Left lung (tissue), 14 donors: Measurements from ENCODE around the gene ZNF577. TPM values are rescaled to one million over a fixed set of nuclear protein-coding genes. Genes with fewer than 3 reads are reported as not detected.
A peak's percentile ranks its signal among the peaks of the same experiment; 100 is the strongest.

Experiments
- ATAC-seq: fragments of 200-7000 bp; cut with Tn5 transposase; one replicate; pipeline ENCODE4 v1.9.1; 2020; ENCODE audit warnings: moderate library complexity
- DNase-seq, 4 donors: peaks; one replicate each; pipeline ENCODE4 v3.0.0-alpha.2; 2013 to 2020
- H3K27ac ChIP-seq, 2 donors: fragments of 200-600 bp; sonication (generic) in 1 of 2; one replicate each; pipeline versions ENCODE4 v1.5.0 to v1.8.0; 2020 to 2021
- H3K27me3 ChIP-seq, 2 donors: fragments of 200-600 bp; sonication (generic) in 1 of 2; one replicate each; pipeline versions ENCODE4 v1.5.0 to v1.8.0; 2020 to 2021
- H3K36me3 ChIP-seq, 2 donors: fragments of 200-600 bp; sonication (generic) in 1 of 2; one replicate each; pipeline versions ENCODE4 v1.5.0 to v1.8.0; 2020 to 2021
- H3K4me1 ChIP-seq, 2 donors: fragments of 200-600 bp; one replicate each; pipeline ENCODE4 v1.8.0; 2021
- H3K4me3 ChIP-seq, 2 donors: fragments of 200-600 bp; sonication (generic) in 1 of 2; one replicate each; pipeline versions ENCODE4 v1.5.0 to v1.8.0; 2020 to 2021; ENCODE audit warnings: mild to moderate bottlenecking in 1 of 2
- H3K9me3 ChIP-seq, 2 donors: fragments of 200-600 bp; sonication (generic) in 1 of 2; one replicate each; pipeline versions ENCODE4 v1.5.0 to v1.8.0; 2020 to 2021
- intact Hi-C, 2 donors: fragments of 100-400 bp; cut with DNase I; formaldehyde crosslinking; loops; one replicate each; pipeline versions ENCODE4 v1.11.2 to v1.14.2; 2022
- long read RNA-seq, 12 donors: library from polyadenylated mRNA in 2 of 12; unstranded in 2 of 12; transcript quantifications; one replicate each; pipeline ENCODE4 v2.0.0 and lab custom pipeline, GENCODE V29; 2019 to 2026
- polyA plus RNA-seq, 6 donors: library from polyadenylated mRNA; unstranded; fragments of 120-200 nt; gene quantifications; one replicate each; pipeline ENCODE4 v1.2.1, GENCODE V29; 2013; ENCODE audit not compliant: insufficient read length in 6 of 6
- total RNA-seq, 2 donors: library from RNA; stranded (reverse); fragmentation: NEBNext Ultra II Directional; extraction: Animal tissue kit (Norgen Biotek cat#: 25700); gene quantifications; one replicate each; pipeline ENCODE4 v1.2.1, GENCODE V29; 2021
- TF ChIP-seq, protein P1 (sequence below), 2 donors: fragments of 200-600 bp; sonication (generic) in 1 of 2; IDR thresholded peaks; one replicate each; pipeline versions ENCODE4 v1.5.0 to v1.8.0; 2021; ENCODE audit warnings: antibody characterized with exemption in 2 of 2
- donor health status: DM: no; HTN: yes; CAD: no.
- donor health status: DM: no; HTN: no; CAD: no.

ZNF577 gene
- 10 to 100 TPM in 1 of 2 donors, 1 to 10 TPM in 1; 8.5 to 11.8 TPM for total RNA-seq
- polyA plus RNA-seq = 10 to 100 TPM; 42.5 to 50.9 (median 43.9) TPM
- long read RNA-seq, donor 1, transcript ZNF577-204 (6 exons, 2,758 nt) = major isoform, 5 of 31 reads
- long read RNA-seq, donor 1, partial matches to known transcripts = 20 of 31 reads
- long read RNA-seq, donor 1, other reads (novel, unspliced or antisense) = 0 of 31 reads
- long read RNA-seq, donor 2, transcript ZNF577-204 (6 exons, 2,758 nt) = major isoform, 5 of 13 reads
- long read RNA-seq, donor 2, partial matches to known transcripts = 0 of 13 reads
- long read RNA-seq, donor 2, other reads (novel, unspliced or antisense) = 0 of 13 reads
- long read RNA-seq, donor 3, partial matches to known transcripts = 0 of 1 reads
- long read RNA-seq, donor 3, other reads (novel, unspliced or antisense) = 0 of 1 reads
- long read RNA-seq, donor 4, partial matches to known transcripts = 0 of 3 reads
- long read RNA-seq, donor 4, other reads (novel, unspliced or antisense) = 3 of 3 reads
- long read RNA-seq, donor 5, partial matches to known transcripts = 16 of 23 reads
- long read RNA-seq, donor 5, other reads (novel, unspliced or antisense) = 0 of 23 reads
- long read RNA-seq, donor 6, partial matches to known transcripts = 6 of 10 reads
- long read RNA-seq, donor 6, other reads (novel, unspliced or antisense) = 0 of 10 reads
- long read RNA-seq, donor 7, partial matches to known transcripts = 7 of 12 reads
- long read RNA-seq, donor 7, other reads (novel, unspliced or antisense) = 0 of 12 reads
- long read RNA-seq, donor 8, partial matches to known transcripts = 7 of 14 reads
- long read RNA-seq, donor 8, other reads (novel, unspliced or antisense) = 0 of 14 reads
- long read RNA-seq, donor 9 = 0 reads
- long read RNA-seq, donor 10, partial matches to known transcripts = 0 of 2 reads
- long read RNA-seq, donor 10, other reads (novel, unspliced or antisense) = 2 of 2 reads
- long read RNA-seq, donor 11 = 0 reads
- long read RNA-seq, donor 12, transcript ZNF577-218 (7 exons, 1,865 nt) = major isoform, 5 of 9 reads
- long read RNA-seq, donor 12, partial matches to known transcripts = 0 of 9 reads
- long read RNA-seq, donor 12, other reads (novel, unspliced or antisense) = 0 of 9 reads

GRCh38 chr19:51887522-51888498 lies at the start of gene ZNF577:
ZNF577 (minus strand) TSS chr19:51887951; CDS start chr19:51880382, 7,569 bp downstream.
- Histone ChIP-seq H3K36me3 (peaks cover 0 to 67% of the 10 kb centered on the region in 2 donors), H3K27me3 (no peaks in the 10 kb centered on the region), H3K9me3 (peaks cover 7 to 100% of the 10 kb centered on the region in 2 donors), H3K4me1 (no peaks in the 10 kb centered on the region), H3K27ac (peak within 1 kb of the TSS; percentile 63 to 83), H3K4me3 (peak within 1 kb of the TSS; percentile 50 to 57)
- TF ChIP-seq, protein P1, sequence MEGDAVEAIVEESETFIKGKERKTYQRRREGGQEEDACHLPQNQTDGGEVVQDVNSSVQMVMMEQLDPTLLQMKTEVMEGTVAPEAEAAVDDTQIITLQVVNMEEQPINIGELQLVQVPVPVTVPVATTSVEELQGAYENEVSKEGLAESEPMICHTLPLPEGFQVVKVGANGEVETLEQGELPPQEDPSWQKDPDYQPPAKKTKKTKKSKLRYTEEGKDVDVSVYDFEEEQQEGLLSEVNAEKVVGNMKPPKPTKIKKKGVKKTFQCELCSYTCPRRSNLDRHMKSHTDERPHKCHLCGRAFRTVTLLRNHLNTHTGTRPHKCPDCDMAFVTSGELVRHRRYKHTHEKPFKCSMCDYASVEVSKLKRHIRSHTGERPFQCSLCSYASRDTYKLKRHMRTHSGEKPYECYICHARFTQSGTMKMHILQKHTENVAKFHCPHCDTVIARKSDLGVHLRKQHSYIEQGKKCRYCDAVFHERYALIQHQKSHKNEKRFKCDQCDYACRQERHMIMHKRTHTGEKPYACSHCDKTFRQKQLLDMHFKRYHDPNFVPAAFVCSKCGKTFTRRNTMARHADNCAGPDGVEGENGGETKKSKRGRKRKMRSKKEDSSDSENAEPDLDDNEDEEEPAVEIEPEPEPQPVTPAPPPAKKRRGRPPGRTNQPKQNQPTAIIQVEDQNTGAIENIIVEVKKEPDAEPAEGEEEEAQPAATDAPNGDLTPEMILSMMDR (IDR thresholded peaks at IDR 0.05) = no peak
- peak; percentile 88 to 95 (median 92) for DNase-seq
- intact Hi-C loops = no loop called here
- peak; percentile 100 for ATAC-seq

- Histone ChIP-seq H3K27ac (no peak overlapping the region), H3K4me3 (no peak overlapping the region), H3K4me1 (peaks cover 0 to 8% of the 10 kb centered on the region in 2 donors), H3K9me3 (peaks cover 0 to 71% of the 10 kb centered on the region in 2 donors), H3K27me3 (no peaks in the 10 kb centered on the region), H3K36me3 (peaks cover 7 to 76% of the 10 kb centered on the region in 2 donors)
- DNase-seq = no peak
- intact Hi-C loops = no loop called here
- ATAC-seq = no peak
- TF ChIP-seq, protein P1 (IDR thresholded peaks at IDR 0.05) = no peak
Observed at GRCh38 chr19:51931921-51932320, 44.2 kb upstream of the ZNF577 start.

DNA sequence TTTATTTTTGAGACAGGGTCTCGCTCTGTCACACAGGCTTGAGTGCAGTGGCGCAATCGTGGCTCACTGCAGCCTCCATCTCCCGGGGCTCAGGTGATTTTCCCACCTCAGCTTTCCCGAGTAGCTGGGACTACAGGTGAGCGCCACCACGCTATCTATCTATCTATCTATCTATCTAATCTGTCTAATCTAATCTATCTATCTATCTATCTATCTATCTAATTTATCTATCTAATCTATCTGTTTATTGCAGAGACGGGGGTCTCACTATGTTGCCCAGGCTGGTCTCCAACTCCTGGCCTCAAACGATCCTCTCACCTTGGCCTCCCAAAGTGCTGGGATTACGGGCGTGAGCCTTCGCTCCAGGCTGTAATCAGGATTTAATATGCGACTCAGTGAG lies 40.1 kb upstream of the ZNF577 start:
- H3K9me3 ChIP-seq = peaks cover 0 to 64% of the 10 kb centered on the region in 2 donors
- TF ChIP-seq, protein P1 (IDR thresholded peaks at IDR 0.05) = no peak
- H3K36me3 ChIP-seq = peaks cover 0 to 35% of the 10 kb centered on the region in 2 donors
- no peaks in the 10 kb centered on the region for H3K27me3 ChIP-seq
- peak overlapping the region; percentile 75 to 83 for H3K4me3 ChIP-seq
- intact Hi-C loops = no loop called here
- peak overlapping the region in 1 of 2 donors; percentile 88 for H3K27ac ChIP-seq
- peaks cover 0 to 8% of the 10 kb centered on the region in 2 donors for H3K4me1 ChIP-seq
- ATAC-seq (no peak), DNase-seq (no peak)
